GM18502 (cell line): ENCODE data around the gene CAMK2D.
A peak's percentile ranks its signal among the peaks of the same experiment; 100 is the strongest.

ENCODE experiments used
- ATAC-seq: cut with Tn5 transposase; IDR thresholded peaks from one replicate; pipeline ENCODE4 v1.9.1; 2021; ENCODE audit warnings: mild to moderate bottlenecking; ENCODE audit not compliant: unreplicated experiment, poor library complexity

Gene CAMK2D

GRCh38 chr4:113582737-113583136 is 178.8 kb downstream of the CAMK2D start:
- ATAC-seq, result no peak

DNA sequence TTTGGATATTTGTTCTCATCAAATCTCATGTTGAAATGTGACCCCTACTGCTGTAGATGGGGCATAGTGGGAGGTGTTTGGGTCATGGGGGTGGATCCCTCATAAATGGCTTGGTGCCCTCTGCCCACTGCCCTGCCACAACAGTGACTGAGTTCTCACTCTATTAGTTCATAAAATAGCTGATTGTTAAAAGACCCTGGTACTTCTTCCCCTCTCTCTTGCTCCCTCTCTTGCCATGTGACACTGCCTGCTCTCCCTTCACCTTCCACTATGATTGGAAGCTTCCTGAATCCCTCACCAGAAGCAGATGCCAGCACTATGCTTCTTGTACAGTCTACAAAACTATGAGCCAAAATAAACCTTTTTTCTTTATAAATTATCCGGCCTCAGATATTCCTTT is 182.2 kb downstream of the CAMK2D start:
- ATAC-seq, result no peak

DNA sequence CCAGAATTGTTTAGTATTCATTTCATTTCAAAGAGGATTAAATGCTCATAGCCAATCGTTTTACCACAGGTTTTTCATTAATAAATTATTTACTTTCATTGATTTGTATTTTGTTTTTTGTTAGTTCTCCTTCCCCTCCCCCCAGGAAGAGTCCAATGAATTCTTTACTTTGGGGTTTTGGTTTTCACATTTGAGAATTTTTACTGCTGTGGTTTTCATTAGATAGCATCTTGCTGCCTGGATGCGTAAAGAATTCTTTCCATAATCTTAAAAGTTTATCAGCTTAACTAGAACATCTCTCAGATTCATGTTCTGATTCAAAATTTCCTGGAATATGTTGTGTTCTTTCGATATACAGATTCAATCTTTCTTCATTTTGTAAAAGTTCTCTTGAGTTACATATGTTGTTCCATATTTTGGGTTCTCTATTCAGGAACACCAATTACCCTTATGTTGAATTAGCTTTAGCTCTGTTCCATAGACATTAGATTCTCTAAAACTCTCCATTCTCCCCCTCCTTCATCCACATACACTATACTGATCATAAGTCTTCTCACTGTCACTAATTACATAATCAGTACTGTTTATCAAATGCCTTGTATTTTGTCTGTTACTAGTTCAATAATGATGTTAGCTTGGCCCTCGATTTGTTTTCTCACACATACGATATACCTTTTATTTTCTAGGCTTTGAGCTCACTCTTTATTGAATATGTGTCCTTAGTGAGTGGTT is 184.4 kb downstream of the CAMK2D start:
- no peak for ATAC-seq

DNA sequence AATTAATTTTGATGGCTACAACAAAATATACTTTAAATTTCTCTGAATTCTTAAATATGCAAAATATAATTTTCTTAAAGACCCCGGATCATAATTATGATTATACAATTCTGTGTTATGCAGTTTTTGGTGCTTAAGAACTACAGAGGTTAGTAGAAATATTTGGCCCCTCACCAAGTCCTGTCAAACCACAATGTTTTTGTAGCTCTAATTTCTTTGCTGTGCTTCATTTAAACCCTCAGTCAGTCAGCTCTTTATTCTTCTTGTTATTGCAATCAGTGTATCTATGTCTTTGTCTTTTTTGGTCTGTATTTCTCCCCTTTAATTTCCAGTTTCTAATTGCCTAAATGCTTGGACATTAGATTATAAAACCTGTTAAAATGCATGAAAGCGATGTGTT is 186.1 kb downstream of the CAMK2D start:
- ATAC-seq, result no peak

- ATAC-seq, result no peak
These were observed 186.9 kb downstream of the CAMK2D start for GRCh38 chr4:113574636-113575103.

DNA sequence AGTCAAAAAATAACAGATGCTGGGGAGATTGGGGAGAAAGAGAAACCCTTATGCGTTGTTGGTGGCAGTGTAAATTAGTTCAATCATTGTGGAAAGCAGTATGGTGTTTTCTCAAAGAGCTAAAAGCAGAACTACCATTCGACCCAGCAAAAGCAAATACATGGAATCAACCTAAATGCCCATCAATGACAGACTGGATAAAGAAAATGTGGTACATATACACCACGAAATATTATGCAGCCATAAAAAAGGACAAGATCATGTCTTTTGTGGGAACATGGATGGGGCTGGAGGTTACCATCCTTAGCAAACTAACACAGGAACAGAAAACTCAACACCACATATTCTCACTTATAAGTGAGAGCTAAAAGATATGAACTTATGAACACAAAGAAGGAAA is 188.9 kb downstream of the CAMK2D start:
- no peak for ATAC-seq

GRCh38 chr4:113566015-113566795 is 195.3 kb downstream of the CAMK2D start:
- no peak for ATAC-seq

GRCh38 chr4:113565702-113566012 is 195.9 kb downstream of the CAMK2D start:
- no peak for ATAC-seq

DNA sequence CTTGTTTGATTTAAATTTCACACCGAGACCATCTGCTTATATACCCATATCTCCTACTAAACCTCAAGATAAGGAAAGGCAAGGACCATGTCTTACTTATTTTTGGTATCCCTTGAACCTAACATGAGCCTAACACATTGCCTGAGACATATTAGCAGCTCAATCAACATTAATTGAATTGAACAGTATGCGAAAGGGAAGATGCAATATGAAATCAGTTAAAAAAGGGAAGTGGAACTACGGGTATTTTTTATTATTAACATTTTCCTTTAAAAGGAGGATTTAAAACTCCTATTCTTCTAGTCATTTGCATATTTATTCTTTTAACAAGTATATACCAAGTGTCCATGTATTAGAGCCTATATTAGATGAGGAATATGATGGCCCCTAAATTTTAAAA is 197.0 kb downstream of the CAMK2D start:
- ATAC-seq, result peak; percentile 25

- ATAC-seq, result no peak
These were observed 197.7 kb downstream of the CAMK2D start for GRCh38 chr4:113563691-113564378.

DNA sequence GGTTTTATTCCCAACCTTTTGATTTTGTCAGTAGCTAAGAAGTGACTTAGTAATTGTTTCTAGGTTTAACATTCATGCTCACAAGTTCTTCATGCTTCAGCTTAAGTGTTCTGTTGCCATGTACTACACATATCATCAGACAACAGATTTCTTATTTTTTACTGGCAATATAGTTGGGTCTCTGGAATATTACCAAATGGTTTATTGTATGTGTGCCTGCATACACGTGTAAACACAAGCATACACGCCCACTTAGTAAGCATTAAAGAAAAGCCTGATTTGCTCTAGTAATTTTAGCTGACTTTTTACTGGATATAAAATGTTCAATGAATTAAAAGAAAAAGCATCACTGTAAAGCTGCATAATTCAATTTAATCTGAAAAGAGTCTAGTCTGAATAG is 199.8 kb downstream of the CAMK2D start:
- no peak for ATAC-seq

DNA sequence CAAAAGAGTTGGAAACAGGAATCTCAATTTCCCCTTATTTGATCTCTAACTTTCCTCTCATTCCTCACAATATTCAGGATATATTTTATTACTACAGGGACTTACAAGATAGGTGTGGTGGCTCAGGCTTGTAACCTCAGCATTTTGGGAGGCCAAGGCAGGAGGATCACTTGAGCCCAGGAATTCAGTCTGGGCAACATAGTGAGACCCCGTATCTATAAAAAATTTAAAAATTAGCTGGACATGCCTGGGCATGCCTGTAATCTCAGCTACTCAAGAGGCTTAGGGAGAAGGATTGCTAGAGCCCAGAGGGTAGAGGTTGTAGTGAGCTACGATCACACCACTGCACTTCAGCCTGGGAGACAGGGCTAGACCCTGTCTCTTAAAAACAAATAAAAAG is 200.4 kb downstream of the CAMK2D start:
- no peak for ATAC-seq

- no peak for ATAC-seq
These were observed 201.0 kb downstream of the CAMK2D start for GRCh38 chr4:113560579-113560978.

GRCh38 chr4:113559947-113560346 is 201.6 kb downstream of the CAMK2D start:
- ATAC-seq, result no peak

DNA sequence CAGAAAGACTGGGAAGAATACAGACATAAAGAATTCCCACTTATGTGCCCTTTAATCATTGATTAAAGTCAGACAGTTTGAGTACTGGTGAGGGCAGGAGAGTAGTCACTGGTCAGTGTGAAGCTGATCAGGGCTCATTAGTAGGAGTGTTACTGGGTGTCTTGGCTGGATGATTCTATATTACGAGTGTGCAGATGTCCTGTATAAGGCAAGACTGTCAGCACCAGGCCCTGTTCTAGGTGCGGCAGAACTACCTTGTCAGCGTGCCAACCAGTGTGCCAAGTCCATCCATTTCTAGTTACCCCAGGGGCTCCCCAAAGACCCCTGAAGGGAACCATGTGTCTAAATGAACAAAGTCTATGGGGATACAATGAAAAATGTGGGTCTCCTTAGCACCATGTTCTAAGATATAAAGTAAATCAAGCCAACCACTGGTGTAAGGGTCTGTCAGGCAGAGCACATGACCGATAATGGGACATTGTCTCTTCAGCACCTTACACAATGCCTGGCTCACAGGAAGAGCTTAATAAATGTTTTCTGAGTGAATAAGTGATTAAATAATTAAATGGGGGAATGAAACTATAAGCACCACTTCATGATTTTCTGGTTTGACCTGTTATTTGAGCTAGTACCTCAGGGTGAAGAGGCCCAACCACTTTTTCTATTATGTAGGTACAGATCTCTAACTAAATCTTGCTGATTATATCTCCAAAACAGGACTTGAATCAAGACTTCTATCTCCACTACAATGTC is 205.0 kb downstream of the CAMK2D start:
- ATAC-seq, result no peak

GRCh38 chr4:113555868-113556267 is 205.7 kb downstream of the CAMK2D start:
- no peak for ATAC-seq

DNA sequence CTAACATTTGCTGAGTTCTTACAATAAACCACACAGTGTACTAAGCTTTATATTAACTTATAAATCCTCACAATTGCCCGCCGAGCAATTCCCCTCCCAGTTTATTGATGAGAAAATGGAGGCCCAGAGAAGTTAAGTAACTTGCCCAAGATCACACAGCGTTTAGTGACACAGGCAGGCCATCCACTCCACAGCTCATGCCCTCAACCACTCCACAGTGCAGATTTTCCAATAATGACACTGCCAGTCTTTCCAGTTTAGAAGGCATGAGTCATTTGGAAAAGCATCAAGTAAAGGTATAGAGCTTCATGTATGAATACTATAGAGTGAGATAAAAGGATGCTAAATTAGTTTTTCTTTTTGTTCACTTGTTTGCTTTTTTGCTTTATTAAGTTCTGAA is 208.5 kb downstream of the CAMK2D start:
- no peak for ATAC-seq

DNA sequence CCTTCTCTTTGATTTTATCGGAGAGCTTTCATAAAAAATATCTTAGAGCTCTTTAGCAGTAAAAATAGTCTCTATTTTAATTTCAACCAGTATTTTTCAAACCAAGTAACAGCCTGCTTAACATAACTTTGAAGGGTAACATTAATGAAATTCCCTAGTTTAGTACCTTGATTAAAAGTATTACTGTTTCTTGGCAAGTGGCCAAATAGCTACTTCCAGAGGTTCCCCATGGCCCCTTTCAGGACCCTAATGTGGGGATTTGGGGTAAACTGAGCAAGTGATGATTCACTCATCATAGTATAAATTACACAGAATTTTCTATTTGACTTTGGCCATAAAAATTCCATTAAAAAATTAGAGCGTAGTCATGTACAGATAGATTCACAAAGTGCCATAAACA is 211.0 kb downstream of the CAMK2D start:
- ATAC-seq, result no peak

- ATAC-seq, result no peak
These were observed 213.2 kb downstream of the CAMK2D start for GRCh38 chr4:113548303-113548702.

DNA sequence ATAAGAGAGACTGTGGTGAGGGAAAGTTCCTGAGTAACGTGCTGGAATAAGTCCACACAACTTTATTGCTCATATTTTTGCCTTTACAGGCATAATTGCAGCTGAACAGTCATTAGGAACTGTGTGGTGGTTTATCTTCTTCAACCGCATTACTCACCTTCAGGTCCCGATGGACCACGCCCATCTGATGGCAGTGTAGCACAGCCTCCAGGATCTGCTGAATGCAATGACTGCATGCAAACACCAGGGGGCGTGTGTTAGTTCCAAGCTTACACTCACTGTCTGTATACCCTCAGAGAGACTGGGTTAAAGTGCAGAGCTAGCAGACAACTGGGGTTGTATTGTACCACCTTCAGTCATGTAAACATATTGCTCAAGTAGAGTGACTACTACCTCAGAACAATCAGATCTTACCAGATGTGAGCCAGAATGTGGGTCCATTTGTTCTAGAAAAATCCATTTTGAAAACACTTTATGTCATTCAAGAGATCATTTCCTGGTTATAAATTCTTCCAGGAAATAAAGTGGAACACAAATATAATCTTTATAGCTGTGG is 214.0 kb downstream of the CAMK2D start:
- peak; percentile 100 for ATAC-seq
